A549 (cell line): Measurements from ENCODE around the gene ACSBG1. TPM values are rescaled to one million over a fixed set of nuclear protein-coding genes. Genes with fewer than 3 reads are reported as not detected.

ENCODE experiments used
- ATAC-seq, 2 experiments: fragments of 200-7000 bp in 1 of 2; fragments of >200 bp in 1 of 2; cut with Nextera tagmentation in 1 of 2; cut with Tn5 transposase in 1 of 2; 3 replicates each; pipeline versions ENCODE4 v1.8.0 to v1.9.1; 2018 to 2020; ENCODE audit warnings: mild to moderate bottlenecking in 1 of 2, moderate library complexity in 1 of 2
- CTCF ChIA-PET: fragments of 300-600 bp; sonication (Branson Sonifier 250); formaldehyde crosslinking; extraction: SDS; loops from one replicate; lab custom pipeline; 2021; ENCODE audit warnings: antibody characterized with exemption, inconsistent platforms; lab: Yijun Ruan, JAX
- POLR2A ChIA-PET: fragments of 350-600 bp; formaldehyde crosslinking; extraction: SDS; loops from one replicate; lab custom pipeline; 2021; ENCODE audit warnings: antibody characterized with exemption, inconsistent platforms; lab: Yijun Ruan, JAX
- DNase-seq, 2 experiments: peaks; one replicate each; pipeline versions ENCODE4 v3.0.0 to v3.0.0-alpha.2; 2011 to 2016; ENCODE audit warnings: low read depth in 1 of 2, low spot score in 1 of 2
- FAIRE-seq: peaks from 2 replicates; lab custom pipeline; 2011; peaks lifted over from hg19 to GRCh38; lab: Jason Lieb, UNC
- H3K27ac ChIP-seq, 2 experiments: fragments of >200 bp; sonication (Bioruptor Twin); formaldehyde crosslinking; 3 replicates each; pipeline ENCODE4 v1.5.1; 2016 to 2017
- H3K4me1 ChIP-seq: fragments of >200 bp; sonication (Bioruptor Twin); formaldehyde crosslinking; 3 replicates; pipeline ENCODE4 v1.6.1; 2016
- H3K4me2 ChIP-seq: fragments of >200 bp; sonication (Bioruptor Twin); formaldehyde crosslinking; 3 replicates; pipeline ENCODE4 v1.6.1; 2016
- H3K4me3 ChIP-seq: fragments of >200 bp; sonication (Bioruptor Twin); formaldehyde crosslinking; 3 replicates; pipeline ENCODE4 v1.5.1; 2016
- H3K9me3 ChIP-seq: fragments of >200 bp; sonication (Bioruptor Twin); formaldehyde crosslinking; 3 replicates; pipeline ENCODE4 v1.6.1; 2016
- CBX8 ChIP-seq: fragments of 200-600 bp; sonication (generic); IDR thresholded peaks from 2 replicates; pipeline ENCODE4 v1.6.1; 2016
- CEBPB ChIP-seq, 2 experiments: fragments of >200 bp in 1 of 2; sonication (Bioruptor Twin) in 1 of 2; formaldehyde crosslinking in 1 of 2; IDR thresholded peaks; 2 replicates each; pipeline ENCODE4 v1.6.1; 2012 to 2016
- CHD2 ChIP-seq: fragments of 150-350 bp; IDR thresholded peaks from 2 replicates; pipeline ENCODE4 v1.6.1; 2014; ENCODE audit warnings: low read length; ENCODE audit not compliant: partially characterized antibody
- CHD4 ChIP-seq: fragments of 200-600 bp; sonication (generic); IDR thresholded peaks from 2 replicates; pipeline ENCODE4 v1.6.1; 2016; ENCODE audit warnings: antibody characterized with exemption, mild to moderate bottlenecking, borderline replicate concordance
- CTCF ChIP-seq: fragments of >200 bp; sonication (Bioruptor Twin); formaldehyde crosslinking; IDR thresholded peaks from 3 replicates; pipeline ENCODE4 v1.5.1; 2016
- E2F6 ChIP-seq: IDR thresholded peaks from 2 replicates; pipeline ENCODE4 v1.6.1; 2012; ENCODE audit warnings: low read depth, borderline replicate concordance
- ESRRA ChIP-seq: fragments of 150-350 bp; IDR thresholded peaks from 2 replicates; pipeline ENCODE4 v1.6.1; 2014; ENCODE audit warnings: mild to moderate bottlenecking, low read length, borderline replicate concordance
- FOSL2 ChIP-seq, 2 experiments: fragments of 450-650 bp in 1 of 2; fragments of >200 bp in 1 of 2; sonication (Bioruptor Twin) in 1 of 2; formaldehyde crosslinking; IDR thresholded peaks; 2 replicates each; pipeline versions ENCODE4 v1.5.0 to v1.6.1; 2016 to 2020; ENCODE audit warnings: mild to moderate bottlenecking in 1 of 2, moderate library complexity in 1 of 2
- GATA3 ChIP-seq: IDR thresholded peaks from 2 replicates; pipeline ENCODE4 v1.6.1; 2012; ENCODE audit warnings: borderline replicate concordance
- HES2 ChIP-seq: fragments of >200 bp; sonication (Bioruptor Twin); formaldehyde crosslinking; IDR thresholded peaks from 2 replicates; pipeline ENCODE4 v1.6.1; 2016
- HOXA7 ChIP-seq: fragments of 250-450 bp; sonication (Bioruptor Pico); IDR thresholded peaks from 2 replicates; pipeline ENCODE4 v1.5.0; 2020; ENCODE audit warnings: mild to moderate bottlenecking, moderate library complexity
- HOXB13 ChIP-seq: fragments of 250-450 bp; sonication (Bioruptor Pico); IDR thresholded peaks from 2 replicates; pipeline ENCODE4 v1.5.0; 2020; ENCODE audit warnings: low read depth, mild to moderate bottlenecking, moderate library complexity
- HOXB5 ChIP-seq: fragments of 250-450 bp; sonication (Bioruptor Pico); IDR thresholded peaks from 2 replicates; pipeline ENCODE4 v1.5.0; 2020; ENCODE audit warnings: mild to moderate bottlenecking, moderate library complexity
- JUNB ChIP-seq: fragments of >200 bp; sonication (Bioruptor Twin); formaldehyde crosslinking; IDR thresholded peaks from 2 replicates; pipeline ENCODE4 v1.6.1; 2016
- MAFK ChIP-seq: fragments of 450-650 bp; IDR thresholded peaks from 2 replicates; pipeline ENCODE4 v1.6.1; 2014; ENCODE audit not compliant: partially characterized antibody
- MAZ ChIP-seq: fragments of 150-350 bp; IDR thresholded peaks from 2 replicates; pipeline ENCODE4 v1.6.1; 2014; ENCODE audit warnings: antibody characterized with exemption, low read depth, low read length, borderline replicate concordance
- NR3C1 ChIP-seq: fragments of >200 bp; sonication (Bioruptor Twin); formaldehyde crosslinking; IDR thresholded peaks from 3 replicates; pipeline ENCODE4 v1.6.1; 2017
- POLR2A ChIP-seq: IDR thresholded peaks from 2 replicates; pipeline ENCODE4 v1.6.1; 2012; ENCODE audit warnings: mild to moderate bottlenecking, low read length
- RCOR1 ChIP-seq: fragments of 150-350 bp; IDR thresholded peaks from 2 replicates; pipeline ENCODE4 v1.6.1; 2014; ENCODE audit warnings: antibody characterized with exemption, low read length, low read depth
- REST ChIP-seq: fragments of 200-600 bp; sonication (generic); IDR thresholded peaks from 2 replicates; pipeline ENCODE4 v1.6.1; 2016; ENCODE audit warnings: antibody characterized with exemption, mild to moderate bottlenecking, moderate library complexity
- RFX5 ChIP-seq: fragments of 450-650 bp; IDR thresholded peaks from 2 replicates; pipeline ENCODE4 v1.7.1; 2014; ENCODE audit warnings: antibody characterized with exemption, mild to moderate bottlenecking, moderate library complexity
- RNF2 ChIP-seq: fragments of 200-600 bp; sonication (generic); IDR thresholded peaks from 2 replicates; pipeline ENCODE4 v1.6.1; 2016; ENCODE audit warnings: low read depth, mild to moderate bottlenecking, antibody characterized with exemption, moderate library complexity, borderline replicate concordance
- USF2 ChIP-seq: fragments of 450-650 bp; IDR thresholded peaks from 2 replicates; pipeline ENCODE4 v1.6.1; 2014; ENCODE audit warnings: antibody characterized with exemption
- ZFP36 ChIP-seq: fragments of 450-650 bp; IDR thresholded peaks from 2 replicates; pipeline ENCODE4 v1.6.1; 2014; ENCODE audit warnings: borderline replicate concordance; ENCODE audit not compliant: partially characterized antibody
- ZNF302 ChIP-seq: fragments of 250-450 bp; sonication (Bioruptor Pico); IDR thresholded peaks from 2 replicates; pipeline ENCODE4 v1.9.0; 2021; ENCODE audit warnings: inconsistent platforms, mild to moderate bottlenecking, moderate library complexity
- ZSCAN20 ChIP-seq: fragments of 250-450 bp; sonication (Bioruptor Pico); IDR thresholded peaks from 2 replicates; pipeline ENCODE4 v1.8.0; 2022; ENCODE audit warnings: mild to moderate bottlenecking, moderate library complexity
- WGBS: methylation state at CpG from one replicate; pipeline ENCODE4 v1.1.6; 2017; ENCODE audit errors: missing lambda C conversion rate; 5-methylcytosine and 5-hydroxymethylcytosine counted together
- polyA plus RNA-seq, 4 experiments: library from polyadenylated mRNA; depleted of rRNA in 3 of 4; stranded (reverse); fragments of >200 nt; fragmentation: RNase III in 1 of 4; extraction: RNeasy Plus Mini Kit Qiagen cat#74134 plus additional on column Dnase treatment in 1 of 4; gene quantifications; 2 replicates in 3 of 4; 3 replicates in 1 of 4; pipeline ENCODE4 v1.2.3, GENCODE V29; 2011 to 2017

ACSBG1 gene
- polyA plus RNA-seq, 2 of the 4 experiments (the other 2 are of a cell fraction): 0.15 to 0.21 TPM

GRCh38 chr15:78211189-78211921, 23.0 kb downstream of the ACSBG1 start:
- CTCF ChIA-PET: interaction anchor here (0.9 to 10.1 kb wide), 8 partner anchors 16 to 244 kb away, joined by 3 to 75 read pairs (median 8); no protein-coding TSS in a partner anchor
- 74% methylated on average over 12 of the region's 12 CpGs for WGBS
- Histone ChIP-seq H3K4me3 (no peak overlapping the region), H3K9me3 (no peaks in the 10 kb centered on the region), H3K4me1 (peaks cover 49% of the 10 kb centered on the region), H3K4me2 (peak overlapping the region; percentile 60), H3K27ac (peak overlapping the region; percentile 51 to 69; a peak in 3 of 6 replicates)
- peak in 1 of 2 experiments; percentile 20 for DNase-seq
- no peak for ATAC-seq
- TF ChIP-seq ZFP36 (peak; percentile 95), HOXB13 (CRISPR knock-in tag) (no peak), ESRRA (no peak), MAFK (no peak), CHD2 (no peak), NR3C1 (no peak)
- POLR2A ChIA-PET: no interaction called here
- peak; percentile 28 for FAIRE-seq

GRCh38 chr15:78210349-78210717, 24.0 kb downstream of the ACSBG1 start:
- Histone ChIP-seq H3K4me1 (peaks cover 41% of the 10 kb centered on the region), H3K27ac (no peak overlapping the region), H3K4me2 (no peak overlapping the region), H3K4me3 (no peak overlapping the region), H3K9me3 (no peaks in the 10 kb centered on the region)
- 65% methylated on average over 5 of the region's 5 CpGs for WGBS
- POLR2A ChIA-PET: no interaction called here
- no peak for FAIRE-seq
- CTCF ChIA-PET: interaction anchor here (2.9 to 10.1 kb wide), 4 partner anchors 14 to 97 kb away, joined by 11 to 75 read pairs (median 46); no protein-coding TSS in a partner anchor
- ATAC-seq: no peak
- no peak for DNase-seq
- no peak for TF ChIP-seq RFX5
- TF ChIP-seq E2F6: no peak
- no peak for TF ChIP-seq HES2
- no peak for TF ChIP-seq ZSCAN20 (CRISPR knock-in tag)
- no peak for TF ChIP-seq CHD4
- TF ChIP-seq POLR2A: no peak
- no peak for TF ChIP-seq CEBPB (IDR thresholded peaks at IDR 0.05)
- no peak for TF ChIP-seq MAFK
- no peak for TF ChIP-seq USF2
- TF ChIP-seq JUNB: no peak
- no peak for TF ChIP-seq RCOR1
- no peak for TF ChIP-seq FOSL2 (IDR thresholded peaks at IDR 0.05)
- TF ChIP-seq FOSL2 (CRISPR knock-in tag; IDR thresholded peaks at IDR 0.05): no peak

GRCh38 chr15:78209646-78210348, 24.6 kb downstream of the ACSBG1 start:
- Histone ChIP-seq H3K27ac (no peak overlapping the region), H3K9me3 (no peaks in the 10 kb centered on the region), H3K4me1 (peaks cover 37% of the 10 kb centered on the region), H3K4me3 (no peak overlapping the region), H3K4me2 (no peak overlapping the region)
- POLR2A ChIA-PET: no interaction called here
- no peak for DNase-seq
- no peak for FAIRE-seq
- no peak for ATAC-seq
- 74% methylated on average over 9 of the region's 9 CpGs for WGBS
- CTCF ChIA-PET: interaction anchor here (1.3 to 10.1 kb wide), 2 partner anchors 14 to 31 kb away, joined by 4 to 72 read pairs; no protein-coding TSS in a partner anchor
- no peak for TF ChIP-seq HES2
- no peak for TF ChIP-seq ZNF302 (CRISPR knock-in tag)
- no peak for TF ChIP-seq REST
- TF ChIP-seq HOXA7 (CRISPR knock-in tag): no peak
- no peak for TF ChIP-seq CTCF
- TF ChIP-seq RNF2: no peak
- TF ChIP-seq MAZ: no peak
- no peak for TF ChIP-seq CBX8
- TF ChIP-seq HOXB5 (CRISPR knock-in tag): no peak
- no peak for TF ChIP-seq GATA3
